ENCODE data around the gene UTP4.
A peak's percentile ranks its signal among the peaks of the same experiment; 100 is the strongest.

The UTP4 gene

GRCh38 chr16:69190046-69190588 lies 57.7 kb downstream of the UTP4 start:
- Histone ChIP-seq H3K9me3 (ENCODE audit: severe bottlenecking) (no peaks in the 10 kb centered on the region), H3K36me3 (ENCODE audit: low read depth) (no peaks in the 10 kb centered on the region; the same call in 1 of the 2 replicates), H3K27ac (ENCODE audit: poor library complexity, severe bottlenecking) (peak overlapping the region; percentile 9), H3K4me1 (ENCODE audit: insufficient read depth, poor library complexity, severe bottlenecking) (peaks cover 19% of the 10 kb centered on the region), H3K27me3 (ENCODE audit: insufficient read depth, poor library complexity, severe bottlenecking) (no peaks in the 10 kb centered on the region), H3K4me3 (ENCODE audit: severe bottlenecking) (no peak overlapping the region)
- no peak for TF ChIP-seq CTCF (IDR thresholded peaks at IDR 0.05; ENCODE audit: poor library complexity, severe bottlenecking)
- ATAC-seq (ENCODE audit: low read depth) (no peak), DNase-seq (ENCODE audit: low spot score) (no peak)

- Histone ChIP-seq H3K27ac (ENCODE audit: poor library complexity, severe bottlenecking) (peak overlapping the region; percentile 9), H3K36me3 (ENCODE audit: low read depth) (no peaks in the 10 kb centered on the region; the same call in 1 of the 2 replicates), H3K4me1 (ENCODE audit: insufficient read depth, poor library complexity, severe bottlenecking) (peaks cover 19% of the 10 kb centered on the region), H3K4me3 (ENCODE audit: severe bottlenecking) (no peak overlapping the region), H3K27me3 (ENCODE audit: insufficient read depth, poor library complexity, severe bottlenecking) (no peaks in the 10 kb centered on the region), H3K9me3 (ENCODE audit: severe bottlenecking) (no peaks in the 10 kb centered on the region)
- TF ChIP-seq CTCF (IDR thresholded peaks at IDR 0.05; ENCODE audit: poor library complexity, severe bottlenecking) = no peak
- DNase-seq (ENCODE audit: low spot score) (no peak), ATAC-seq (ENCODE audit: low read depth) (no peak)
Measured at GRCh38 chr16:69190598-69190997, 58.1 kb downstream of the UTP4 start.

GRCh38 chr16:69191136-69191535 lies 58.7 kb downstream of the UTP4 start:
- Histone ChIP-seq H3K4me1 (ENCODE audit: insufficient read depth, poor library complexity, severe bottlenecking) (peaks cover 18% of the 10 kb centered on the region), H3K36me3 (ENCODE audit: low read depth) (no peaks in the 10 kb centered on the region; the same call in 1 of the 2 replicates), H3K27me3 (ENCODE audit: insufficient read depth, poor library complexity, severe bottlenecking) (no peaks in the 10 kb centered on the region), H3K27ac (ENCODE audit: poor library complexity, severe bottlenecking) (no peak overlapping the region), H3K4me3 (ENCODE audit: severe bottlenecking) (no peak overlapping the region), H3K9me3 (ENCODE audit: severe bottlenecking) (no peaks in the 10 kb centered on the region)
- TF ChIP-seq CTCF (IDR thresholded peaks at IDR 0.05; ENCODE audit: poor library complexity, severe bottlenecking) = no peak
- no peak for ATAC-seq (ENCODE audit: low read depth)
- no peak for DNase-seq (ENCODE audit: low spot score)

- H3K27ac ChIP-seq (ENCODE audit: poor library complexity, severe bottlenecking) = no peak overlapping the region
- no peak for TF ChIP-seq CTCF (IDR thresholded peaks at IDR 0.05; ENCODE audit: poor library complexity, severe bottlenecking)
- H3K9me3 ChIP-seq (ENCODE audit: severe bottlenecking) = no peaks in the 10 kb centered on the region
- ATAC-seq (ENCODE audit: low read depth) = no peak
- H3K27me3 ChIP-seq (ENCODE audit: insufficient read depth, poor library complexity, severe bottlenecking) = no peaks in the 10 kb centered on the region
- H3K4me3 ChIP-seq (ENCODE audit: severe bottlenecking) = no peak overlapping the region
- H3K36me3 ChIP-seq (ENCODE audit: low read depth) = no peaks in the 10 kb centered on the region; the same call in 1 of the 2 replicates
- DNase-seq (ENCODE audit: low spot score) = no peak
- peaks cover 13% of the 10 kb centered on the region for H3K4me1 ChIP-seq (ENCODE audit: insufficient read depth, poor library complexity, severe bottlenecking)
Measured at GRCh38 chr16:69193855-69194254, 61.4 kb downstream of the UTP4 start.

- no peak for TF ChIP-seq CTCF (IDR thresholded peaks at IDR 0.05; ENCODE audit: poor library complexity, severe bottlenecking)
Measured at GRCh38 chr16:69194488-69194887, 62.0 kb downstream of the UTP4 start.

More at GRCh38 chr16:69194488-69194887, 62.0 kb downstream of the UTP4 start:
- H3K4me3 ChIP-seq (ENCODE audit: severe bottlenecking) = no peak overlapping the region
- H3K4me1 ChIP-seq (ENCODE audit: insufficient read depth, poor library complexity, severe bottlenecking) = peaks cover 18% of the 10 kb centered on the region
- DNase-seq (ENCODE audit: low spot score) = no peak
- no peaks in the 10 kb centered on the region for H3K9me3 ChIP-seq (ENCODE audit: severe bottlenecking)
- no peaks in the 10 kb centered on the region for H3K27me3 ChIP-seq (ENCODE audit: insufficient read depth, poor library complexity, severe bottlenecking)
- H3K36me3 ChIP-seq (ENCODE audit: low read depth) = no peaks in the 10 kb centered on the region; the same call in 1 of the 2 replicates
- H3K27ac ChIP-seq (ENCODE audit: poor library complexity, severe bottlenecking) = no peak overlapping the region
- ATAC-seq (ENCODE audit: low read depth) = no peak
